ENCODE measurements around the gene FNBP1.

GRCh38 chr9:129879991-129880653 lies 162.9 kb downstream of the FNBP1 start:
- TF ChIP-seq CTCF (IDR thresholded peaks at IDR 0.05), result no peak
- TF ChIP-seq POLR2A (IDR thresholded peaks at IDR 0.05), result no peak
